AG04449 (cell line): ENCODE data around the gene KRT37.

Source experiments
- CTCF ChIA-PET: fragments of 350-600 bp; formaldehyde crosslinking; extraction: SDS; loops from one replicate; lab custom pipeline; 2021; ENCODE audit warnings: antibody characterized with exemption; lab: Yijun Ruan, JAX
- POLR2A ChIA-PET: fragments of 400-600, 350-600 bp; formaldehyde crosslinking; extraction: SDS; loops from one replicate; lab custom pipeline; 2020; ENCODE audit warnings: antibody characterized with exemption, inconsistent platforms; lab: Yijun Ruan, JAX
- DNase-seq: peaks from one replicate; pipeline ENCODE4 v3.0.0-alpha.2; 2010; ENCODE audit warnings: low read depth, low spot score
- H3K4me3 ChIP-seq: 2 replicates; pipeline ENCODE4 v1.5.1; 2011; ENCODE audit warnings: low read depth, mild to moderate bottlenecking, control low read depth, low read length
- TF ChIP-seq, protein P1 (sequence below): IDR thresholded peaks from one replicate; pipeline ENCODE4 v1.5.1; 2011; ENCODE audit warnings: mild to moderate bottlenecking, moderate library complexity, low read length, control low read depth, inconsistent platforms; ENCODE audit not compliant: insufficient read depth; ENCODE audit errors: missing control alignments

KRT37 gene

GRCh38 chr17:41393826-41394225 lies 30.6 kb downstream of the KRT37 start:
- ChIA-PET CTCF (interaction anchor here (1.0 kb wide), 1 partner anchor 10 kb away, joined by 4 read pairs; no protein-coding TSS in a partner anchor), POLR2A (no interaction called here)
- DNase-seq = no peak
- TF ChIP-seq, protein P1, sequence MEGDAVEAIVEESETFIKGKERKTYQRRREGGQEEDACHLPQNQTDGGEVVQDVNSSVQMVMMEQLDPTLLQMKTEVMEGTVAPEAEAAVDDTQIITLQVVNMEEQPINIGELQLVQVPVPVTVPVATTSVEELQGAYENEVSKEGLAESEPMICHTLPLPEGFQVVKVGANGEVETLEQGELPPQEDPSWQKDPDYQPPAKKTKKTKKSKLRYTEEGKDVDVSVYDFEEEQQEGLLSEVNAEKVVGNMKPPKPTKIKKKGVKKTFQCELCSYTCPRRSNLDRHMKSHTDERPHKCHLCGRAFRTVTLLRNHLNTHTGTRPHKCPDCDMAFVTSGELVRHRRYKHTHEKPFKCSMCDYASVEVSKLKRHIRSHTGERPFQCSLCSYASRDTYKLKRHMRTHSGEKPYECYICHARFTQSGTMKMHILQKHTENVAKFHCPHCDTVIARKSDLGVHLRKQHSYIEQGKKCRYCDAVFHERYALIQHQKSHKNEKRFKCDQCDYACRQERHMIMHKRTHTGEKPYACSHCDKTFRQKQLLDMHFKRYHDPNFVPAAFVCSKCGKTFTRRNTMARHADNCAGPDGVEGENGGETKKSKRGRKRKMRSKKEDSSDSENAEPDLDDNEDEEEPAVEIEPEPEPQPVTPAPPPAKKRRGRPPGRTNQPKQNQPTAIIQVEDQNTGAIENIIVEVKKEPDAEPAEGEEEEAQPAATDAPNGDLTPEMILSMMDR = no peak
- no peak overlapping the region for H3K4me3 ChIP-seq

- ChIA-PET POLR2A (no interaction called here), CTCF (interaction anchor here (1.0 kb wide), 1 partner anchor 10 kb away, joined by 4 read pairs; no protein-coding TSS in a partner anchor)
- H3K4me3 ChIP-seq = no peak overlapping the region
- DNase-seq = no peak
- TF ChIP-seq, protein P1 = no peak
Observed at GRCh38 chr17:41393294-41393693, 31.1 kb downstream of the KRT37 start.

GRCh38 chr17:41392278-41392677 lies 32.1 kb downstream of the KRT37 start:
- ChIA-PET POLR2A (no interaction called here), CTCF (interaction anchor here (1.0 kb wide), 1 partner anchor 10 kb away, joined by 3 read pairs; no protein-coding TSS in a partner anchor)

DNA sequence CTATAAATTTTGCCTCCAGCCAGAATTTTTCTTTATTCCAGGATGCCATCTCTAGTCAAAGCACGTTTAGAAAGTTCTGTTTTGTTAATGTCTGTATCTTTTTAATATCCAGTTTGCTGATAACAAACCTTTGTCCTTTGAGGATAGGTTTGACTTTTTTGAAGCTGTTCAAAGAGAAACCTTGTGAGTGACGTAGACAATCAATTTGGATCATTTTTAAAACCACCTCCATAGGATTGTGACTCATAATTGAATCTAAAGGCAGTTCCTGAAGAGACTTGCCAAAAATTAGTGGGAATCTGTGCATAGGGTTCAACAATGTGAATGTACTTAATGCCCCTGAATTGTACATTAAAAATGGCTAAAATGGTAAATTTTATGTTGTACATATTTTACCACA lies 32.9 kb downstream of the KRT37 start:
- TF ChIP-seq, protein P1 = no peak
- ChIA-PET POLR2A (no interaction called here), CTCF (interaction anchor here (1.0 kb wide), 1 partner anchor 11 kb away, joined by 3 read pairs; no protein-coding TSS in a partner anchor)
- H3K4me3 ChIP-seq = no peak overlapping the region
- no peak for DNase-seq

More at GRCh38 chr17:41392278-41392677, 32.1 kb downstream of the KRT37 start:
- TF ChIP-seq, protein P1 = no peak
- no peak for DNase-seq
- no peak overlapping the region for H3K4me3 ChIP-seq

DNA sequence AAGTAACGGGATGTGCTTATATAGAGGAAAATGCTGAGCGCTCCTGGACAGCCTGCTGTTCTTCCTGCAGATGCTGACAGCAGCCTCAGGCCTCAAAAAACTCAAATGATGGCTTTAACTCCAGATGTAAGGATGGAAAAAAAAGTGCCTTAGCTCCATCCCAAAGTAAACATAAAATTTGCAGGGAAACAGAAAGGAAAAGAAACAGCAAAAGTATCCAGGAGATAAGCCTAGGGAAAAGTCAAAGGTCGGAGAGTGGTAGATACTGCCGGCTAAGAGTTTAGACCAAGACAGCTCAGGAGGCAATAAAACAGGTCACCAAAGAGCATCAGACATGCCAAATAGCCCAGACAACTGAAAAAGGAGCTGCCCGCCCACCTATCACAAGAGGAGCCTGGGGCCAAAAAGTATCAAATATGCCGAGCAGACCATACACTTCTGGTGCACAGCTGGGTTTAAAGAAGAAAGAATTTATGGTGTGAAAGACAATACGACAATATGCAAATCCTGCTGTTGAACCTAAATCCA lies 33.9 kb downstream of the KRT37 start:
- TF ChIP-seq, protein P1 = no peak
- CTCF ChIA-PET = interaction anchor here (0.6 to 1.6 kb wide), 3 partner anchors 14 to 338 kb away, joined by 3 read pairs; no protein-coding TSS in a partner anchor
- no peak overlapping the region for H3K4me3 ChIP-seq
- POLR2A ChIA-PET = interaction anchor here (0.6 kb wide), 1 partner anchor 209 kb away, joined by 3 read pairs; no protein-coding TSS in a partner anchor
- DNase-seq = no peak

DNA sequence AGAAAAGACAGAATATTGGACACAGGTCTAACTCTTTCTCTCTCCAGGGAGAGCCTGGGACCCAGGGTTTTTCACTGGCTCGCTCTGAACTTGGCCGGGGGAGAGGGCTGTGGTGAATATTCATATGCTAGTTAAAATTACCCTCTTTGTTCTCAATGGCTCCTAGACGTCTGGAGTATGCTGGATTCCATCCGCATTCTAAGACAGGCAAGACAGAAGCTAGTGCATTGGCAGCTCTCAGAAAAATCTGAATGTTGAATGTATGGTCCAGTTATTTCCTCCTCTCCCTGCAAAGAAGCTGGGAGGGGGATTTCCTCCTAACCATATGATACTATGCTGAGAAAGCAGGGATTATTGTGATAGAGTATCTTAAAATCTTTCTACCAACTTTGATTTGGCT lies 36.7 kb downstream of the KRT37 start:
- CTCF ChIA-PET = no interaction called here
- no peak for DNase-seq
- no peak overlapping the region for H3K4me3 ChIP-seq
- TF ChIP-seq, protein P1 = no peak
- POLR2A ChIA-PET = no interaction called here
